ENCODE results near the gene MICU2.

Gene MICU2

DNA sequence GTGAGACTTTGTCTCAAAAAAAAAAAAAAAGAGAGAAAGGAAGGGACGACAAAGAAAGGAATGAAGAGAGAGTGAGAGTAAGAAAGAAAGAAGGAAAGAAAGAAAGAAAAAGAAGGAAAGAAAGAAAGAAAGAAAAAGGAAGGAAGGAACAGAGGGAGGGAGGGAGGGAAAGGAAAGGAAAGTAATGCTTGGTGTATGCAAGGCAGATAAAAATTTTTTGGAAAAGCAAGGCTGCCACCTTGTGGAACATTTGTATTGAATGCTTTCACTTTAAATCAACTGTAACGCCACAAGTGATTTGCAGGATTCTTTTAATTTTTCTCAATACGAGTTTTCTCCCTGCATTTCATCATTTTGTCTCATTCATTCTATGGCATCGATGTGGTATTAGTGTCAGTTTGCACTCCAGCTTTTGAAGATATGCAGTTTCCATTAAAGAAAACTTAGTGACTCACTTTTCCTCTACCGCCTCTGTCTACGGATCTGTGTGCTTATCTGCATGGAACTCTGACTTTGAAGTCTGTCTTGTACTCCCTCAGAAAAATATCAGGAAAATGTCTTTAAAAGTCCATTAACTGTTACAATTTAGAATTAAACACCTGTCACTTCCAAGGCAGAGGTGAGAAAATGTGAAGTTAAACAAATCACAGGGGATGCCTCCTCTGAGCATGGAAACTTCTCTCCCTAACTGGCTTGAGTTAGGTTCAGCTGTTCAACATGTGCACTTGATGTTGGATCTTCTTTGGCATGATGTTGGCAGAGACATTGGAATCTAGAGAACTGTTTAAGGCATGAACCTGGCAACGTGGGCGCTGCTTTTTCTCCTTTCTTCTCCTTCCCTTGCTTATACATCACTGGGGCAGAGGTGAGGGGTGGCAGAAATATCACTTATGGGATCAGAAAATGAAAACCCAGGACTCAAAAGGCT, 124.8 kb downstream of the MICU2 start:
- peak; percentile 91 for DNase-seq

DNA sequence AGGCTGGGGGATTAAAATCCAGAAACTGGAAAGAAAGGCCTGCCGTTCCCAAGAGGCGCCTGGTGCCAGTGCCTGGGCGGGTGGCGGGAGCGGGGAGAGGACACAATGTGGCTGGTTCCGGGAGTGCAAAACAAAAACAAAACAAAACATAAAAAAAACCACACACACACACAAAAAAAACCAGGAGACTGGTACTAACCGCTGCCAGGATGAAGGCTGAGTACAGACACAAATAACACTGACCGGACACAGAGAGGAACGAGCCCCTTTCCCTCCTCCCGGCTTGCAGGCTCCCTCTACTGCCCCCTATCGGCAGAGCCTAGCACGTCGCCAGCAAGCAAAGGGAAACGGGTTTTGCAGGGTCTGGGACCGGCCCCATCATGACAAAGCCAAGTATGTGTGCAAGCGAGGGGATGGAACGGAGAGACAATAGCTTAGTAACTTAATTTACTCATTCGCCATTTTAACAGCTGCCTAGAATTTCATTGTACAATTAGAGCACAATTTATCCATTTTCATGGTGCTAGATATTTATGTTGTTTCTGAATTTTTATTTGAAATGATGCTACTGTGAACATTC, 127.0 kb downstream of the MICU2 start:
- peak; percentile 96 for DNase-seq

DNA sequence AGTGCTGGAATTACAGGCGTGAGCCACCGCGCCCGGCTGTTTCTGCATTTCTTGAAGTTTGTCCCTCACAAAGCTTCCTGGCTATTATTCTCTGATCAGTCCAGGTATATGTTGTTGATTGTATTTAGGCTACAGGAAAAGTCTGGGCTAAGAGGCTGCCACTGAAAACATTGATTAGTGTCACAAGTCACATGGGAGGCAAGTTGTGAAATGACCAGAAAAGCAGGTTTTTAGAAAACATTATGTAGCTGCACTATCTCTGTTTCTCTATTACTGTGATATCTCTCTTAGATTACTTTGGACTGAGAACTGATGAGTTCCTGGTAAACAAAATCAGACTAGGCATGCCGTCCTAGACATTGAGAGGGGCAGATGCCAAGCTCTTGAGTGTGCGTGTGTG, 128.9 kb downstream of the MICU2 start:
- no peak for DNase-seq

DNA sequence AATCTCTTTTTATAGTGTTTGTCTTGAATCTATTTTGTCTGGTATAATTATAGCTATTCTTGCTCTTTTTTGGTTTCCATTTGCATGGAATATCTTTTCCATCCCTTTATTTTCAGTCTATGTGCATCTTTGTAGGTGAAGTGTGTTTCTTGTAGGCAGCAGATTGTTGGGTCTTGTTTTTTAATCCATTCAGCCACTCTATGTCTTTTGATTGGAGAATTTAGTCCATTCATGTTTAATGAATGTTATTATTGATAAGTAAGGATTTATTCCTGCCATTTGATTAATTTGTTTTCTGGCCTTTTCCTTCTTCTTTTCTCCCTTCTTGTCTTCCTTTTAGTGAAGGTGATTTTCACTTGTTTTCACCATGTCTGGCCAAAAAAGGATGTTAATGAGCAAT, 133.2 kb downstream of the MICU2 start:
- no peak for DNase-seq

DNA sequence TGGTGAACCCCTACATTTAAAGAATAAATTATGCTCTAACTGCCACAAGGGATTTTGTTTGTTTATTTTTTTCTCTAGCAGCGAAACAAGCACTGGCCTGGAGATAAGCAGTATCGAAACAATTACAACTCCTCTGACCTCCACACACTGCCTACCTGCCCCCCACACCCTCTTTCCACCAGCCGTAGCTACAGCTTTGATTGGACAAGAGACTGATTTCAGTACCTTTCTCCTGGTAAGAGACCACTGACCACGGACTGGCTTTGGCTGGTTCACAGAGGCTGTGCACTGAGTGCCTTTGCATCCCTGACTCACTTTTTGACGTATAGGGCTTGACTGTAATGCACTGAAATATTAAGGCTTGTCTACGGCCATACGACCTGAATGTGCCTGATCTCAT, 137.4 kb downstream of the MICU2 start:
- DNase-seq, result no peak

DNA sequence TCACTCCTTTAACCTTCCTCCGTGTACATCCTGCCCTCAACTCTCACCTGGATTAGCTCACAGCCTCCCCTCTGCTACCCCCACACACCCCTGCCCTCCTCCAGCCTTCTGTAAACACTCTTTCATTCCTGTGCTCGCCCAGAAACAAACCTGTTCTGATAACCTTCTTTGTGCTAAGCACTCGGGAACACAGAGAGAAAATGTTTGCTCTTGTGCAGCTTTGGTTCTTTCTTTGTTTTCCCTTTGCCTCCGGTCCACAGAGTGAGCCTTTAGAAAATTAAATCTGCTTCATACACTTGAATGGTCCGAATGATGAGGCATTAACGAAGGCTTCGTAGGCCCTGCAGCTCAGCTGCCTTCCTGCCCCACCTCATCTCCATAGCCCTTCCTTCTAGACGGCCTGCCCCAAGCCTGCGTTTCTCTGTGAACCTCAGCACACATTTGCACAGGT, 138.2 kb downstream of the MICU2 start:
- DNase-seq, result no peak

DNA sequence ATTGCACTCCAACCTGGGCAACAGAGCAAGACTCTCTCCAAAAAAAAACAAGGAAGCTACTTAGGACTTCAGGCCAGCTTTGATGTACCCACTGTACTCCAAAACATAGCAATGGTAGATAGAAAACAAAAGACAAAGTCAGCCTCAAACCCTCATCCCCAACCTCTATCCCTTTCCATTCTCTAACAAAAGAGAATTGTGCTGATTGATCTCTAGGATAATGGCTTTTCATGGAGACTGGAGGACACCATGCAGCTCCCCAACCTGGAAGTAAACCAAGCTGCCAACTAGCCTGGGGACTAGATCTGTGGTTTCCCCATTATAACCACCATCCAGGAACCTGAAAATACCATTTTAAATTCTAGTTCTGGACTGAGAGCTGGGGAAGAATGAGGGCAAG, 140.5 kb downstream of the MICU2 start:
- no peak for DNase-seq

DNA sequence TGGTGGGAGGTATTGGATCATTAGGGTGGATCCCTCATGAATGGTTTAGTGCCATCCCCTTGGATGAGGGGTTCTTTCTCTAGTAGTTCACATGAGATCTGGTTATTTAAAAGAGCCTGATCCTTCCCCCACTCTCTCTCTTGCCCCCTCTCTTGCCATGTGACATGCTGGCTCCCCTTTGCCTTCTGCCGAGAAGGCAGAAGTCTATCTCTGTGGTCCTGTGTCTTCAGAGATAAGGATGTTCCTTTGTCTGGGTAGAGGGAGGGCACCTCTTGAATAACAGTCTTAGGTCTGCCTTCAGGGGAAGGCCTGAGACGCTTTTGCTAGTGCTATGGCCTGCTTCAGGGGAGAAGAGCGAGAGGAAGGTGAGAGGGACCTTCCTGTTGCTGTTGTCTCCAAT, 142.8 kb downstream of the MICU2 start:
- DNase-seq, result peak; percentile 94

DNA sequence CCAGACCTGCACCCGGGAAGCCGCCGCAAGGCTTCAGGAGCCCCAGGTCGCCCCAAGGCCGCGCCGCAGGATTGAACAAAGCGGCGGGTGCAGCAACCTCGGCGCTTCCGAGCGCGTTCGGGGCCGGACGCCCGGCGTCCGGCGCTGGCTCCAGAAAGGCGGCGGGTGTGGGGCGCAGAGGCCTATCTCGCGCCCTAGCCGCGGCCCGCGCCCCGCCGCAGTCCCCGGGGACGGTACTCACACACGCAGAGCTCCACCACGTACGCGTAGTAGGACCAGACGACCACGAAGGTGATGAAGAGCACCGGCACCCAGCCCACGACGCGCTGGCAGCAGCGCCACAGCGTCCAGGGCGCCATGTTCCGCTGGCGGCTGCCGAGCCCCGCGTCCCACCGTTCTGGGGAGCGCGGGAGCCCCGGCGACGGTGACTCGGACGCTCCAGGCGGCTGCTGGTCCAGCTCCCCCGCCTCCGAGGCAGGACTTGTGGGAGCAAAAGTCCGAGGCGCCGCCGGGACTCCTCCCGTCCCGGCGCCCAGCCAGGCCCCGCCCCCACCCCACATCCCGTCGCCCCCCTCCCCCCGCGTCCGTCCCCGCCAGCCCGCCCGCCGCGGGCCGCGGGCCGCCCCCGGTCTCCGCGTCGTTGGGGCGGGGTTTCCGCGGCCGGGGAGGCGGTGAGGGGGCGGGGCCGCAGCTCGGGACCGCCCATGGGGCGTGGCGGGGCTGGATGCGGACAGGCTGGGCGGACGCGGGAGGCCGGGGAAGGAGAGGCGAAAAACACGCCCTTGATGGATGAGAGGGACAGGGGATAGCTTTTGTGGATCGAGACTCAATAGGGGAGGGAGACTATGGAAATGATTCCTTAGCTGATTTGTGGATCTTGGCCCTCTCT, 144.9 kb downstream of the MICU2 start, which contains the start of gene ZDHHC20:
ZDHHC20 (minus strand) TSS at position 491 of the 889 bp plus-strand sequence; CDS start at position 359, 132 bp downstream.
- DNase-seq, result peak; percentile 93

DNA sequence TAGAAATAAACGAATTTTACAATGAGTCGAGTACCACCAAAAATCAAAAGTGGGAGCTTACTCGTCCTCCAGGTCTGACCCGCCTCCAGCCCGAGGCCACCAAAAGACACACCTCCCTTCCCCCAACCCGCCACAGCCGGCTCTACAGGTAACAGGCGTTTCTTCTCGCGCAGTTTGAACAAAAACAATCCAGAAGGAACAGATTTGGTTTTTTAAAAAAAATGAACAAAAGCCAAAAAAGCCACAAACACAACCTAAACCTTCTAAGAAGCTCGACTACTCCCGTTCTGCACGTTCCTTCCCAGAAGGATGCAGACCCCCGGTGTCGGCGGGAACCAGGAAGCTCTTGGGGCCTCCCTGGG, 145.5 kb downstream of the MICU2 start:
- DNase-seq, result peak; percentile 65

DNA sequence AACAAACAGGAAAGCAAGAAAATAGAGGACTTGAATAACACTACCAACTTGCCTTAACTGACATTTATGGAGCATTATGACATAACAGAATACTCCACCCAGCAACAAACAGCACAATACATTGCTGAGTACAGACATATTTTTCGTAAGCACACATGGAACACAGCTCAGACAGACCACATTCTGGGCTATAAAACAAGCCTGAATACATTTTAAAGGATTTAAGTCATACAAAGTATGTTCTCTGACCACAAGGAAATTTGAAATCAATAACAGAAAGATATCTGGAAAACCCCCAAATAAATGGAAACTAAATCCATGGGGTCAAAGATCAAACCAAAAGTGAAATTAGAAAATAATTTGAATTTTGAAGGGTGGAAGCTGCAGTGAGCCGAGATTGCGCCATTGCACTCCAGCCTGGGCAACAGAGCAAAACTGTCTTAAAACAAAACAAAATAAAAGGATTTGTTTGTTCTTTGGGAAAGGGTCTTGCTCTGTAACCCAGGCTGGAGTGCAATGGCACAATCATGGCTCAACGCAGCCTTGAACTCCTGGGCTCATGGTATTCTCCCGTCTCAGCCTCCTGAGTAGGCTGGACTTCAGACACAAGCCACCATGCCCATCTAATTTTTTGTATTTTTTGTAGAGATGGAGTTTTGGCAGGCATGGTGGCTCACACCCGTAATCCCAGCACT, 150.4 kb downstream of the MICU2 start:
- no peak for DNase-seq

DNA sequence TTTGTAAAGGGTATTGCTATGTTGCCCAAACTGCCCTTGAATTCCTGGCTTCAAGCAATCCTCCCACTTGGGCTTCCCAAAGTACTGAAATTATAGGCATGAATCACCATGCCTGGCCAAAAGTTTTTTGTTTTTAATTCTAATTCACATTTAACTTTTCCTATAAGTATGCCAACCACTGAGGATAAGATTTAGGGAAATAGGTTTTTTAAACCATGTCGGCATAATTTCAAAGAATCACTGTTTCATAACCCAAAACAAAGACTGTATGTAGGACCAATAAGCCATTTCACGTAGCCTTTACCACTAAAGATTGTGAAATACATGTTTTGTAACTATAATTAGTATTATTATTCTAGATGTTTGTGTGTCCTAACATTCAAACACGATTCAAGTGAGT, 153.0 kb downstream of the MICU2 start:
- no peak for DNase-seq

DNA sequence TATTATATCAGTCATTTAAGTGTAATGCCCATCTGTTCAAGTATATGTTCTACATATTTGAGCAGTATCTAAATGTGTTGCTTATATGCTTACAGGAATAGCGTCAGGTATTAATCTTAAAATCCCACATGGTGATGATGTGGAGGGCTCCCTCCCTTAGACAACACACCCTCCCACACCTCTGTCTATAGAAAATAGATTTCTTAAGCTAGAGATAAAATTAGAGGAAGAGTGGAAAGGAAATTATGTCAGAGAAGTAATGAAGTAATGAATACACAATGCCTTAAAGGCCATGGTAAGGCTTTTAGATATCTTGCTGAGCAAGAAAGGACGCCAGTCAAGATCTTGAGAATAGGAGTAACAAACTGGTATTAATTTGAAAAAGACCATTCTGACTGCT, 157.3 kb downstream of the MICU2 start:
- no peak for DNase-seq

DNA sequence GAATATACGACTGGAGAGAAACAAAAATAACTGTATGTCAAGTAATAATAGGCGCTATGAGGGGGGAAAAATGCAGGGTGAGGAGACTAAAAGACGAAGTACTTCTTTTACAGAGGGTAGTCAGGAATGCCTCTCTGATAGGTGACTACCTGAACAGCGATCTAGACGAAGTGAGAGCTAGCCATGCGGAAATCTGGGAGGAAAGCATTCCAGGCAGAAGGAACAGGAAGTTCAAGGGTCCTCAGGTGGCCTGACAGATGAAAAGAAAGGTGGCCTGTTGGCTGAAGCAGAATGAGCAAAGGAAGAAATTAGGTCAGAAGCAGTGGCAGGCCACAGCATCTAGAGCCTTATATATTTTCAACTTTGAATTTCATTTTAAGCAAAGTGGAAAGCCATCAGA, 158.2 kb downstream of the MICU2 start:
- DNase-seq, result no peak

DNA sequence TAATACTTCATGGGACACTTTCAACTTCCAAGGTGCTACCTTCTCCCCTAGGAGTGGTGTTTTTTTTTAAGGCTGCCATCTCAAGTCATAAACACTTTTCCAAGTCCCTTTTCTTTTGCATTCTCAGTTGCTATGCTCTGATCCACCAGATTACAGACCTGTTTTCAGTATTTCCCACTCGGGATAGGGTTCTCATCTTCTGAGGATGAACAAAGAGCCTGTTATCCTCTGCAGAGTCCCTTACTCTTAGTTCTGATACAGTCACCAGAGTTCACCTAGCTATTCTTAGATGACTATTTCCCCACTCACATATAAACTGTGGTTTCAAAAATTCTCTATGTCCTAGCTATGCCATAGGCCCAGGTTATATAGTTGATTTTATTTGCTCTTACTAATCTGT, 160.8 kb downstream of the MICU2 start:
- DNase-seq, result no peak

Measured in hematopoietic multipotent progenitor cell treated with erythropoietin and hydrocortisone succinate and interleukin-3 and kit ligand, for 4 days (in vitro differentiated cells).